ENCODE data around the gene PLCG2.

DNA sequence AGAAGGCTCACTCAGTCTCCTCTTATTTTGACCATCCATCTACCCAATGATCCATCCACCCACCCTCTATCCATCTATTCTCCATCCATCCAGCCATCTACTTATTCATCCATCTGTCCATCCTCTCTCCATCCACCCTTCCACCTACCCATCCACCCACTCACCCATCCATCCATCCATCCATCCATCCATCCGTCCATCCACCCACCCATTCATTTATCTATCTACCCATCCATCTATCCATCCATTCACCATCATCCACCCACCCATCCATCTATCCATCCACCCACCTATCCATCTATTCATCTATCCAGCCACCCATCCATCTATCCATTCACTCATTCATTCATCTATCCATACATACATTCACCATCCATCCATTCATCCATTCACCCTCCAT lies 45.8 kb upstream of the PLCG2 start:
- TF ChIP-seq, protein P1, sequence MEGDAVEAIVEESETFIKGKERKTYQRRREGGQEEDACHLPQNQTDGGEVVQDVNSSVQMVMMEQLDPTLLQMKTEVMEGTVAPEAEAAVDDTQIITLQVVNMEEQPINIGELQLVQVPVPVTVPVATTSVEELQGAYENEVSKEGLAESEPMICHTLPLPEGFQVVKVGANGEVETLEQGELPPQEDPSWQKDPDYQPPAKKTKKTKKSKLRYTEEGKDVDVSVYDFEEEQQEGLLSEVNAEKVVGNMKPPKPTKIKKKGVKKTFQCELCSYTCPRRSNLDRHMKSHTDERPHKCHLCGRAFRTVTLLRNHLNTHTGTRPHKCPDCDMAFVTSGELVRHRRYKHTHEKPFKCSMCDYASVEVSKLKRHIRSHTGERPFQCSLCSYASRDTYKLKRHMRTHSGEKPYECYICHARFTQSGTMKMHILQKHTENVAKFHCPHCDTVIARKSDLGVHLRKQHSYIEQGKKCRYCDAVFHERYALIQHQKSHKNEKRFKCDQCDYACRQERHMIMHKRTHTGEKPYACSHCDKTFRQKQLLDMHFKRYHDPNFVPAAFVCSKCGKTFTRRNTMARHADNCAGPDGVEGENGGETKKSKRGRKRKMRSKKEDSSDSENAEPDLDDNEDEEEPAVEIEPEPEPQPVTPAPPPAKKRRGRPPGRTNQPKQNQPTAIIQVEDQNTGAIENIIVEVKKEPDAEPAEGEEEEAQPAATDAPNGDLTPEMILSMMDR (IDR thresholded peaks at IDR 0.05; ENCODE audit: insufficient read depth, low read length, poor library complexity, severe bottlenecking), result no peak
- no peak for TF ChIP-seq EZH2phosphoT487 (conservative IDR thresholded peaks at IDR 0.05; ENCODE audit: low read length)
